Measurements from ENCODE around the gene DDX23.

- no peak for TF ChIP-seq CTCF (conservative IDR thresholded peaks at IDR 0.05; ENCODE audit: low read depth, low read length)
- TF ChIP-seq EZH2 (IDR thresholded peaks at IDR 0.05; ENCODE audit: low read length, unreplicated experiment) = no peak
- no peak for TF ChIP-seq EZH2phosphoT487 (IDR thresholded peaks at IDR 0.05; ENCODE audit: borderline replicate concordance, low read length)
Observed at GRCh38 chr12:48873096-48873495, 21.1 kb upstream of the DDX23 start.
